Vagina (tissue), 2 donors: ENCODE measurements around the gene MGME1. TPM values are rescaled to one million over a fixed set of nuclear protein-coding genes. Genes with fewer than 3 reads are reported as not detected.

ENCODE experiments used
- DNase-seq, 2 donors: peaks; one replicate each; pipeline ENCODE4 v3.0.0-alpha.2; 2017; ENCODE audit errors: extremely low spot score in 2 of 2
- H3K27ac ChIP-seq: fragments of 200-600 bp; sonication (generic); one replicate; pipeline ENCODE4 v1.5.1; 2019
- H3K27me3 ChIP-seq: fragments of 200-600 bp; sonication (generic); one replicate; pipeline ENCODE4 v1.5.1; 2019
- H3K36me3 ChIP-seq, 2 donors: fragments of 200-600 bp; sonication (generic); one replicate each; pipeline ENCODE4 v1.5.1; 2017 to 2019
- H3K4me1 ChIP-seq: fragments of 200-600 bp; sonication (generic); one replicate; pipeline ENCODE4 v1.5.1; 2019
- H3K4me3 ChIP-seq, 2 donors: fragments of 200-600 bp; sonication (generic); 1 replicate in 1 of 2; 2 replicates in 1 of 2; pipeline ENCODE4 v1.5.1; 2016 to 2019
- H3K9me3 ChIP-seq: fragments of 200-600 bp; sonication (generic); one replicate; pipeline ENCODE4 v1.5.1; 2019
- CTCF ChIP-seq, 3 experiments: fragments of 450-650 bp in 2 of 3; fragments of 200-600 bp in 1 of 3; sonication (generic) in 1 of 3; IDR thresholded peaks; one replicate each; pipeline ENCODE4 v1.5.1; 2017 to 2019; ENCODE audit warnings: antibody characterized with exemption in 3 of 3, mild to moderate bottlenecking in 2 of 3, moderate library complexity in 2 of 3
- POLR2A ChIP-seq, 2 donors: fragments of 450-650 bp; IDR thresholded peaks; one replicate each; pipeline ENCODE4 v1.6.1; 2017; ENCODE audit warnings: antibody characterized with exemption in 2 of 2, mild to moderate bottlenecking in 2 of 2, moderate library complexity in 2 of 2
- POLR2AphosphoS5 ChIP-seq, 2 donors: sonication (generic); formaldehyde crosslinking; IDR thresholded peaks; one replicate each; pipeline ENCODE4 v1.9.0; 2017; ENCODE audit warnings: antibody characterized with exemption in 2 of 2, mild to moderate bottlenecking in 2 of 2, low read depth in 1 of 2; ENCODE audit not compliant: insufficient read depth in 1 of 2
- intact Hi-C: fragments of 100-400 bp; cut with DNase I; formaldehyde crosslinking; loops from one replicate; pipeline ENCODE4 v1.15.1; 2023
- total RNA-seq: library from RNA; depleted of rRNA; stranded (reverse); fragments of >200 nt; gene quantifications from one replicate; pipeline ENCODE4 v1.2.3, GENCODE V29; 2016

Gene MGME1
- total RNA-seq, 1 donor from 2014 or later = 8.6 TPM

GRCh38 chr20:18001131-18001921, 32.5 kb downstream of the MGME1 start:
- Histone ChIP-seq H3K4me1 (peaks cover 2% of the 10 kb centered on the region), H3K36me3 (no peaks in the 10 kb centered on the region), H3K4me3 (no peak overlapping the region), H3K27me3 (no peaks in the 10 kb centered on the region), H3K9me3 (no peaks in the 10 kb centered on the region), H3K27ac (peak overlapping the region; percentile 60)
- no peak for TF ChIP-seq CTCF (IDR thresholded peaks at IDR 0.05)
- peak; percentile 61 to 87 for TF ChIP-seq POLR2AphosphoS5 (IDR thresholded peaks at IDR 0.05; ENCODE audit: insufficient read depth in 1 of 2, low read depth in 1 of 2)
- TF ChIP-seq POLR2A (IDR thresholded peaks at IDR 0.05) = no peak
- intact Hi-C loops = no loop called here
- peak in 1 of 2 donors; percentile 98 for DNase-seq

- DNase-seq = no peak
- no peaks in the 10 kb centered on the region for H3K4me1 ChIP-seq
- no peaks in the 10 kb centered on the region for H3K36me3 ChIP-seq
- no peaks in the 10 kb centered on the region for H3K9me3 ChIP-seq
- no peak overlapping the region for H3K4me3 ChIP-seq
- intact Hi-C loops = no loop called here
- TF ChIP-seq CTCF (IDR thresholded peaks at IDR 0.05) (no peak), POLR2AphosphoS5 (IDR thresholded peaks at IDR 0.05; ENCODE audit: insufficient read depth in 1 of 2, low read depth in 1 of 2) (no peak), POLR2A (IDR thresholded peaks at IDR 0.05) (no peak)
- no peaks in the 10 kb centered on the region for H3K27me3 ChIP-seq
- no peak overlapping the region for H3K27ac ChIP-seq
Observed at GRCh38 chr20:18003897-18004296, 35.1 kb downstream of the MGME1 start.

- TF ChIP-seq CTCF (IDR thresholded peaks at IDR 0.05) (no peak), POLR2AphosphoS5 (IDR thresholded peaks at IDR 0.05; ENCODE audit: insufficient read depth in 1 of 2, low read depth in 1 of 2) (no peak), POLR2A (IDR thresholded peaks at IDR 0.05) (no peak)
- no peak overlapping the region for H3K27ac ChIP-seq
- no peak for DNase-seq
- intact Hi-C loops = no loop called here
- H3K36me3 ChIP-seq = no peaks in the 10 kb centered on the region
- no peaks in the 10 kb centered on the region for H3K4me1 ChIP-seq
- H3K4me3 ChIP-seq = no peak overlapping the region
- no peaks in the 10 kb centered on the region for H3K9me3 ChIP-seq
- H3K27me3 ChIP-seq = no peaks in the 10 kb centered on the region
Observed at GRCh38 chr20:18004384-18005031, 35.7 kb downstream of the MGME1 start.

- intact Hi-C loops = no loop called here
- no peaks in the 10 kb centered on the region for H3K27me3 ChIP-seq
- H3K36me3 ChIP-seq = no peaks in the 10 kb centered on the region
- no peak overlapping the region for H3K4me3 ChIP-seq
- no peak for DNase-seq
- TF ChIP-seq CTCF (IDR thresholded peaks at IDR 0.05) = no peak
- no peaks in the 10 kb centered on the region for H3K4me1 ChIP-seq
- H3K27ac ChIP-seq = no peak overlapping the region
- H3K9me3 ChIP-seq = no peaks in the 10 kb centered on the region
Observed at GRCh38 chr20:18005170-18005989, 36.6 kb downstream of the MGME1 start.
